Activated CD4-positive, alpha-beta memory T cell treated with anti-CD3 and anti-CD28 coated beads for 36 hours (primary cell): ENCODE measurements around the gene SLC34A1. TPM values are rescaled to one million over a fixed set of nuclear protein-coding genes. Genes with fewer than 3 reads are reported as not detected.

ENCODE experiments used
- CTCF ChIA-PET: fragments of 350-600 bp; sonication (Branson Sonifier 250); formaldehyde crosslinking; loops from one replicate; lab custom pipeline; 2021; ENCODE audit warnings: antibody characterized with exemption, inconsistent platforms; lab: Charles Lee
- POLR2A ChIA-PET: fragments of 350-600 bp; sonication (Branson Sonifier 250); formaldehyde crosslinking; loops from one replicate; lab custom pipeline; 2021; ENCODE audit warnings: antibody characterized with exemption; lab: Charles Lee
- DNase-seq: peaks from one replicate; pipeline ENCODE4 v3.0.0-alpha.2; 2020
- H3K27ac Mint-ChIP-seq: one replicate; pipeline ENCODE4 v1.8.0; 2021; ENCODE audit warnings: mixed read lengths
- H3K27me3 Mint-ChIP-seq: one replicate; pipeline ENCODE4 v1.8.0; 2021; ENCODE audit warnings: mixed read lengths
- H3K36me3 Mint-ChIP-seq: one replicate; pipeline ENCODE4 v1.8.0; 2021; ENCODE audit warnings: mixed read lengths
- H3K4me1 Mint-ChIP-seq: one replicate; pipeline ENCODE4 v1.8.0; 2021; ENCODE audit warnings: low read depth, mixed read lengths
- H3K4me3 Mint-ChIP-seq: one replicate; pipeline ENCODE4 v1.8.0; 2021; ENCODE audit warnings: mild to moderate bottlenecking, mixed read lengths
- H3K9me3 Mint-ChIP-seq: one replicate; pipeline ENCODE4 v1.8.0; 2021; ENCODE audit warnings: mixed read lengths
- intact Hi-C: fragments of 100-400 bp; cut with micrococcal nuclease; formaldehyde crosslinking; loops from one replicate; pipeline ENCODE4 v1.15.1; 2023
- total RNA-seq, 2 experiments: library from RNA; stranded (reverse); gene quantifications; one replicate each; pipeline ENCODE4 v1.2.3, GENCODE V29; 2021

The SLC34A1 gene
- total RNA-seq, 2 experiments from 2014 or later = 0.15 TPM; not detected in 1

GRCh38 chr5:177389241-177390169 is 5.3 kb downstream of the SLC34A1 start:
- Mint-ChIP-seq H3K27me3 (no peaks in the 10 kb centered on the region), H3K4me1 (peaks cover 45% of the 10 kb centered on the region), H3K27ac (peak overlapping the region; percentile 87), H3K9me3 (no peaks in the 10 kb centered on the region), H3K4me3 (peak overlapping the region; percentile 14), H3K36me3 (no peaks in the 10 kb centered on the region)
- ChIA-PET POLR2A (interaction anchor here (0.7 to 2.8 kb wide), 23 partner anchors 11 to 204 kb away, joined by 3 to 25 read pairs (median 4); partner anchors contain the start of genes LMAN2 and PRR7), CTCF (interaction anchor here (0.5 to 8.0 kb wide), 35 partner anchors 10 to 694 kb away, joined by 3 to 223 read pairs (median 15); partner anchors contain the start of genes DDX41, F12, GRK6 and LMAN2)
- DNase-seq = peak; percentile 84
- intact Hi-C loops = loop anchor here (1.0 to 5.0 kb wide), 11 partner anchors 10 to 277 kb away; partner anchors contain the start of genes LMAN2, PDLIM7 and PRR7

GRCh38 chr5:177390363-177391300 is 6.4 kb downstream of the SLC34A1 start:
- H3K27ac Mint-ChIP-seq = peak overlapping the region; percentile 87
- intact Hi-C loops = loop anchor here (1.0 to 5.0 kb wide), 6 partner anchors 13 to 278 kb away; partner anchors contain the start of genes PDLIM7 and PRR7
- DNase-seq = peak; percentile 94
- H3K4me3 Mint-ChIP-seq = peak overlapping the region; percentile 17
- CTCF ChIA-PET = interaction anchor here (0.6 to 8.0 kb wide), 39 partner anchors 9 to 277 kb away, joined by 3 to 223 read pairs (median 13); partner anchors contain the start of genes DDX41, F12, GRK6 and MXD3
- no peaks in the 10 kb centered on the region for H3K9me3 Mint-ChIP-seq
- no peaks in the 10 kb centered on the region for H3K36me3 Mint-ChIP-seq
- peaks cover 41% of the 10 kb centered on the region for H3K4me1 Mint-ChIP-seq
- no peaks in the 10 kb centered on the region for H3K27me3 Mint-ChIP-seq
- POLR2A ChIA-PET = interaction anchor here (0.7 to 2.8 kb wide), 18 partner anchors 12 to 203 kb away, joined by 3 to 25 read pairs (median 4); partner anchors contain the start of genes LMAN2, PDLIM7 and PRR7

GRCh38 chr5:177392765-177393164 is 8.5 kb downstream of the SLC34A1 start:
- intact Hi-C loops = loop anchor here (5.0 kb wide), 1 partner anchor 280 kb away; no protein-coding TSS in a partner anchor
- no peak for DNase-seq
- Mint-ChIP-seq H3K36me3 (no peaks in the 10 kb centered on the region), H3K27ac (no peak overlapping the region), H3K4me3 (no peak overlapping the region), H3K9me3 (no peaks in the 10 kb centered on the region), H3K4me1 (peaks cover 37% of the 10 kb centered on the region), H3K27me3 (no peaks in the 10 kb centered on the region)
- ChIA-PET POLR2A (interaction anchor here (0.9 kb wide), 1 partner anchor 53 kb away, joined by 3 read pairs; no protein-coding TSS in a partner anchor), CTCF (interaction anchor here (0.7 to 8.0 kb wide), 9 partner anchors 10 to 108 kb away, joined by 3 to 223 read pairs (median 4); partner anchors contain the start of genes F12 and PFN3)

GRCh38 chr5:177393206-177393765 is 9.1 kb downstream of the SLC34A1 start:
- intact Hi-C loops = loop anchor here (5.0 kb wide), 1 partner anchor 281 kb away; no protein-coding TSS in a partner anchor
- no peak overlapping the region for H3K27ac Mint-ChIP-seq

GRCh38 chr5:177393990-177394389 is 9.8 kb downstream of the SLC34A1 start:
- Mint-ChIP-seq H3K36me3 (no peaks in the 10 kb centered on the region), H3K4me3 (no peak overlapping the region), H3K9me3 (no peaks in the 10 kb centered on the region), H3K27ac (no peak overlapping the region), H3K4me1 (peaks cover 26% of the 10 kb centered on the region), H3K27me3 (no peaks in the 10 kb centered on the region)
- CTCF ChIA-PET = interaction anchor here (0.9 to 8.0 kb wide), 6 partner anchors 9 to 108 kb away, joined by 4 to 223 read pairs (median 7); partner anchors contain the start of genes F12 and PFN3
- intact Hi-C loops = loop anchor here (5.0 kb wide), 1 partner anchor 282 kb away; no protein-coding TSS in a partner anchor
- POLR2A ChIA-PET = no interaction called here
- no peak for DNase-seq

More at GRCh38 chr5:177393206-177393765, 9.1 kb downstream of the SLC34A1 start:
- no peak for DNase-seq
- Mint-ChIP-seq H3K4me1 (peaks cover 33% of the 10 kb centered on the region), H3K36me3 (no peaks in the 10 kb centered on the region), H3K9me3 (no peaks in the 10 kb centered on the region), H3K27me3 (no peaks in the 10 kb centered on the region), H3K4me3 (no peak overlapping the region)
- ChIA-PET POLR2A (interaction anchor here (0.9 kb wide), 1 partner anchor 52 kb away, joined by 3 read pairs; no protein-coding TSS in a partner anchor), CTCF (interaction anchor here (1.0 to 8.0 kb wide), 7 partner anchors 9 to 107 kb away, joined by 3 to 223 read pairs (median 5); partner anchors contain the start of genes F12 and PFN3)

- no peak for DNase-seq
- CTCF ChIA-PET = interaction anchor here (8.0 kb wide), 1 partner anchor 7 kb away, joined by 223 read pairs; the partner anchor contains the start of gene PFN3
- no peaks in the 10 kb centered on the region for H3K36me3 Mint-ChIP-seq
- POLR2A ChIA-PET = no interaction called here
- H3K9me3 Mint-ChIP-seq = no peaks in the 10 kb centered on the region
- H3K4me3 Mint-ChIP-seq = no peak overlapping the region
- intact Hi-C loops = no loop called here
- H3K27ac Mint-ChIP-seq = no peak overlapping the region
- H3K4me1 Mint-ChIP-seq = peaks cover 5% of the 10 kb centered on the region
- no peaks in the 10 kb centered on the region for H3K27me3 Mint-ChIP-seq
Observed at GRCh38 chr5:177396078-177396477, 11.8 kb downstream of the SLC34A1 start.

GRCh38 chr5:177396807-177397206 is 12.6 kb downstream of the SLC34A1 start:
- H3K9me3 Mint-ChIP-seq = no peaks in the 10 kb centered on the region
- intact Hi-C loops = no loop called here
- no peaks in the 10 kb centered on the region for H3K36me3 Mint-ChIP-seq
- no peak overlapping the region for H3K4me3 Mint-ChIP-seq
- CTCF ChIA-PET = interaction anchor here (0.6 kb wide), 1 partner anchor 14 kb away, joined by 4 read pairs; no protein-coding TSS in a partner anchor
- DNase-seq = no peak
- H3K27ac Mint-ChIP-seq = no peak overlapping the region
- no peaks in the 10 kb centered on the region for H3K27me3 Mint-ChIP-seq
- POLR2A ChIA-PET = no interaction called here
- H3K4me1 Mint-ChIP-seq = peaks cover under 1% of the 10 kb centered on the region

- DNase-seq = no peak
- POLR2A ChIA-PET = no interaction called here
- Mint-ChIP-seq H3K27ac (no peak overlapping the region), H3K27me3 (peaks cover 4% of the 10 kb centered on the region), H3K4me1 (peaks cover 10% of the 10 kb centered on the region), H3K9me3 (no peaks in the 10 kb centered on the region), H3K36me3 (no peaks in the 10 kb centered on the region), H3K4me3 (no peak overlapping the region)
- CTCF ChIA-PET = no interaction called here
- intact Hi-C loops = no loop called here
Observed at GRCh38 chr5:177397875-177398390, 13.7 kb downstream of the SLC34A1 start.

- peak within 1 kb of the TSS; percentile 15 for H3K27ac Mint-ChIP-seq
- H3K4me1 Mint-ChIP-seq = peaks cover 20% of the 10 kb centered on the region
- H3K36me3 Mint-ChIP-seq = no peaks in the 10 kb centered on the region
- no peaks in the 10 kb centered on the region for H3K9me3 Mint-ChIP-seq
- H3K27me3 Mint-ChIP-seq = peaks cover 8% of the 10 kb centered on the region
- DNase-seq = no peak
- POLR2A ChIA-PET = no interaction called here
- CTCF ChIA-PET = interaction anchor here (5.4 to 9.5 kb wide), 4 partner anchors 8 to 101 kb away, joined by 67 to 624 read pairs (median 222); partner anchors contain the start of genes GRK6 and PRR7
- no peak within 1 kb of the TSS for H3K4me3 Mint-ChIP-seq
- intact Hi-C loops = no loop called here
Observed at GRCh38 chr5:177399997-177400868, 16.0 kb downstream of the SLC34A1 start, which contains the start of gene PFN3. TSS of gene PFN3 (minus strand) at chr5:177400661. CDS start at chr5:177400576, 85 bp downstream.
